Kidney epithelial cell (primary cell): Measurements from ENCODE around the gene PAQR4. TPM values are rescaled to one million over a fixed set of nuclear protein-coding genes. Genes with fewer than 3 reads are reported as not detected.
"Not testable (repeated sequence)": the region's sequence is repeated elsewhere in the genome, so short reads cannot be mapped to it uniquely, and the experiment has no call there.

Experiments
- DNase-seq: peaks from one replicate; pipeline ENCODE4 v3.0.0-alpha.2; 2010; ENCODE audit warnings: low read depth
- H3K27me3 ChIP-seq: 2 replicates; pipeline ENCODE4 v1.6.0; 2011; ENCODE audit warnings: low read length; ENCODE audit not compliant: control insufficient read depth, insufficient read depth
- H3K36me3 ChIP-seq: 2 replicates; pipeline ENCODE4 v1.5.1; 2011; ENCODE audit warnings: low read length; ENCODE audit not compliant: control insufficient read depth, insufficient read depth
- H3K4me3 ChIP-seq: 2 replicates; pipeline ENCODE4 v1.5.1; 2011; ENCODE audit warnings: low read depth, mild to moderate bottlenecking, control low read depth, low read length
- total RNA-seq: library from RNA; depleted of rRNA; stranded (reverse); fragments of >200 nt; gene quantifications from 2 replicates; pipeline ENCODE4 v1.2.3, GENCODE V29; 2015
- TF ChIP-seq, protein P1 (sequence below): IDR thresholded peaks from 2 replicates; pipeline ENCODE4 v1.5.1; 2011; ENCODE audit warnings: mild to moderate bottlenecking, moderate library complexity, low read length, control low read depth, inconsistent platforms; ENCODE audit not compliant: insufficient read depth, poor library complexity, severe bottlenecking

The PAQR4 gene
- total RNA-seq, 1 donor from 2014 or later, result 15.2 TPM

DNA sequence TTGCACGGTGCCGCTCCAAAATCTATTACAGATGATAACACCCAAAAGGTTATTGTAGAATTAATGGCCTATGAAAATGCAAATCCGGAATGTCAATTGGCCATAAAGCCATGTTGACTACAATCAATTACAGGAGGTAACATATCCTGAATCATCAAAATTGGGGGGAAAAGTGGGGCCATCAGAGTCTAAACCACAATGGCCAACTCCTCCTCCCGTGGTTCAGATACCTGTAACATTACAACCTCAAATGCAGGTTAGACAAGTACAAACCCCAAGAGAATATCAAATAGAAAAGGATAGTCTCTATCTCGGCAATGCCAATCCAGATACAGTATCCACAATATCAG lies 42.5 kb upstream of the PAQR4 start:
- no peaks in the 10 kb centered on the region for H3K27me3 ChIP-seq
- H3K36me3 ChIP-seq, result no peaks in the 10 kb centered on the region
- DNase-seq, result no peak
- TF ChIP-seq, protein P1, sequence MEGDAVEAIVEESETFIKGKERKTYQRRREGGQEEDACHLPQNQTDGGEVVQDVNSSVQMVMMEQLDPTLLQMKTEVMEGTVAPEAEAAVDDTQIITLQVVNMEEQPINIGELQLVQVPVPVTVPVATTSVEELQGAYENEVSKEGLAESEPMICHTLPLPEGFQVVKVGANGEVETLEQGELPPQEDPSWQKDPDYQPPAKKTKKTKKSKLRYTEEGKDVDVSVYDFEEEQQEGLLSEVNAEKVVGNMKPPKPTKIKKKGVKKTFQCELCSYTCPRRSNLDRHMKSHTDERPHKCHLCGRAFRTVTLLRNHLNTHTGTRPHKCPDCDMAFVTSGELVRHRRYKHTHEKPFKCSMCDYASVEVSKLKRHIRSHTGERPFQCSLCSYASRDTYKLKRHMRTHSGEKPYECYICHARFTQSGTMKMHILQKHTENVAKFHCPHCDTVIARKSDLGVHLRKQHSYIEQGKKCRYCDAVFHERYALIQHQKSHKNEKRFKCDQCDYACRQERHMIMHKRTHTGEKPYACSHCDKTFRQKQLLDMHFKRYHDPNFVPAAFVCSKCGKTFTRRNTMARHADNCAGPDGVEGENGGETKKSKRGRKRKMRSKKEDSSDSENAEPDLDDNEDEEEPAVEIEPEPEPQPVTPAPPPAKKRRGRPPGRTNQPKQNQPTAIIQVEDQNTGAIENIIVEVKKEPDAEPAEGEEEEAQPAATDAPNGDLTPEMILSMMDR, result no peak
- no peak overlapping the region for H3K4me3 ChIP-seq

DNA sequence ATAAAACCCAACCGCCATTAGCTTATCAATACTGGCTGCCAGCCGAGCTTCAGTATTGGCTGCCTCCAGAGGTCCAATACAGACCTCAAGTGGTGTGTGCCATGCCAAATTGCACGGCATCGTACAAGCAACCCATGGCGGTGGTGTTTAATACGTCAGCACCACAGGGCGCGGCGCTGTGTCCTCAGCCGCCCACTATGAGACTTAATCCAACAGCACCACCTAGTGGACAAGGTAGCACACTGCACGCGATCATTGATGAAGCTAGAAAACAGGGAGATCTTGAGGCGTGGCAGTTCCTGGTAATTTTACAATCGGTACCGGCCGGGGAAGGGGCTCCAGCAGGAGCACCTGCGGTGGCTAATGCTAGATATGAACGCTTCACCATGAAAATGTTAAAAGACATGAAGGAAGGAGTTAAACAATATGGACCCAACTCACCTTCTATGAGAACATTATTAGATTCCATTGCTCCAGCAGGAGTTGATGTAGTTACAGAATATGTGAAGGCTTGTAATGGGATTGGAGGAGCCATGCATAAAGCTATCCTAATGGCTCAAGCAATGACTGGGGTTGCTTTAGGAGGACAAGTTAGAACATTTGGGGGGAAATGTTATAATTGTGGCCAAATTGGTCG lies 42.0 kb upstream of the PAQR4 start:
- DNase-seq, result no peak
- Histone ChIP-seq H3K4me3 (no peak overlapping the region), H3K36me3 (no peaks in the 10 kb centered on the region), H3K27me3 (no peaks in the 10 kb centered on the region)
- TF ChIP-seq, protein P1, result peak; percentile 90

DNA sequence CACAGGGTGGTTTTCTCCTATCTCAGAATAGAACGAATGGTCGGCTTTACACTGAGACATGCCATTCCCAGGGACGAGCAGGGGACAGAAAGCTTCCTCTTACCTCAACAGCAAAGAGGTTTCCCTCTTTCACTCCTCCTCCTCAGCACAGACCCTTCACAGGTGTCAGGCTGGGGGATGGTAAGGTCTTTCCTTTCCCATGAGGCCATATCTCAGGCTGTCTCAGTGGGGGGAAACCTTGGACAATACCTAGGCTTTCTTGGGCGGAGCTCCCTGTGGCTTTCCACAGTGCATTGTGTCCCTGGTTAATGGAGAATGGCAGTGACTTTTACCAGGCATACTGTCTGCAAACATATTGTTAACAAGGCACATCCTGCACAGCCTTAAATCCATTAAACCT lies 41.0 kb upstream of the PAQR4 start:
- not testable (repeated sequence) for H3K36me3 ChIP-seq, DNase-seq, H3K27me3 ChIP-seq, H3K4me3 ChIP-seq

DNA sequence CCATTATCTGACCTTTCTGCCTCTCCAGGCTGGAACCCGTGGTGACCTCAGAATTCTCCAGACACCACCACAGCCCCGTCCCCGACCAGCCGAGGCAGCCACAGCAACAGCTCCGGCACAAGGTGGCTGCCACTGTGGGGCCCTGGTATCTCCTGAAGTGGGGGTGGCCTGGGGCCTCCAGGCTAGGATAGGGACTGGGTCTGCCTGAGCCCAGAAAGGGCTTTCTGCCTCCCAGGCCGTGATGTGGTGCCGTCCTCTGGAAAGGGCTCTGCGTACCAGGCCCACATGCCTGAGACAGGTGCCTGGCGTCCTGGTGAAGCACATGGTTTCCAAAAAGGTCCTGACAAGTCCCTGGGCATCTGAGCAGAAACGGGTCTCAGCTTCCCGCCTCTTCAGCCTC lies 40.4 kb upstream of the PAQR4 start:
- DNase-seq, result no peak
- H3K4me3 ChIP-seq, result no peak overlapping the region
- H3K36me3 ChIP-seq, result no peaks in the 10 kb centered on the region
- TF ChIP-seq, protein P1, result no peak
- H3K27me3 ChIP-seq, result no peaks in the 10 kb centered on the region

DNA sequence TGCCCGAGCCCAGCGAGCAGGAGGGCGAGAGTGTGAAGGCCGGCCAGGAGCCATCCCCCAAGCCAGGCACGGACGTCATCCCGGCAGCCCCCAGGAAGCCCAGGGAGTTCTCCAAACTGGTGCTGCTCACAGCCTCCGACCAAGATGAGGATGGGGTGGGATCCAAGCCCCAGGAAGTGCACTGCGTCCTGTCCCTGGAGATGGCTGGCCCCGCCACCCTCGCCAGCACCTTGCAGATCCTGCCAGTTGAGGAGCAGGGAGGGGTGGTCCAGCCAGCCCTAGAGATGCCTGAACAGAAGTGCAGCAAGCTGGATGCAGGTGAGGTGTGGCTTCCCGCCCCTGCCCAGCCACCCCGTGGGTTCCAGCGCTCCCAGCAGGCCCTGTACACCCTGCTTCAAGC lies 39.5 kb upstream of the PAQR4 start:
- Histone ChIP-seq H3K36me3 (no peaks in the 10 kb centered on the region), H3K4me3 (no peak overlapping the region), H3K27me3 (no peaks in the 10 kb centered on the region)
- DNase-seq, result no peak
- TF ChIP-seq, protein P1, result no peak

DNA sequence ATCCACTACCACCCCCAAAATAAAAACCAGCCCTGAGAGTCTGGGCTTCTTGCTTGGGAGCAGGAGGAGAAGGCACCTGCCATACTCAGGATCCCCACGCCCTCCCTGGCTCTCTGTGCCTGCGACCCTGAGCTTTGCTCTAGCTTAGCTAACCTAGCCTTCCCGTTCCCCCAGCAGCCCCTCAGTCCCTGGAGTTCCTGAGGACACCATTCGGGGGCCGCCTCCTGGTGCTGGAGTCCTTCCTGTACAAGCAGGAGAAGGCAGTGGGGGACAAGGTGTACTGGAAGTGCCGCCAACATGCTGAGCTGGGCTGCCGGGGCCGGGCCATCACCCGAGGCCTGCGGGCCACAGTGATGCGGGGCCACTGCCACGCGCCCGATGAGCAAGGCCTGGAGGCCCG lies 38.9 kb upstream of the PAQR4 start:
- H3K4me3 ChIP-seq, result no peak overlapping the region
- no peak for DNase-seq
- TF ChIP-seq, protein P1, result no peak

DNA sequence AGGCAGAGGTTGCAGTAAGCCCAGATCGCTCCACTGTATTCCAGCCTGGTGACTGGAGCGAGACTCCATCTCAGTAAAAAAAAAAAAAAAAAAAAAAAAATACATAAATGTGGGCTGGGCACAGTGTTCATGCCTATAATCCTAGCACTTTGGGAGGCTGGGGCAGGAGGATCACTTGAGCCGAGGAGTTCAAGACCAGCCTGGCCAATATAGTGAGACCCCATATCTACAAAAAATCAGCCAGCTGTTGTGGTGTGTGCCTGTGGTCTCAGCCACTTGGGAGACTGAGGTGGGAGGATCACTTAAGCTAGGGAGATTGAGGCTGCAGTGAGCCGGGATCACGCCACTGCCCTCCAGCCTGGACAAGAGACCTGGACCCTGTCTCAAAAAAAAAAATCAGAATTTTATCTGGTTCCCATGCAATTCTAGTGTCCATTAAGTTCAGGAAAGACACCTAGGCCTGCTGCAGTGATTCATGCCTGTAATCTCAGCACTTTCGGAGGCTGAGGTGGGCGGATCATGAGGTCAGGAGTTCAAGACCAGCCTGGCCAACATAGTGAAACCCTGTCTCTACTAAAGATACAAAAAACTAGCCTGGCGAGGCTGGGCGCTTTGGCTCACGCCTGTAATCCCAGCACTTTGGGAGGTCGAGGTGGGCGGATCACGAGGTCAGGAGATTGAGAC lies 37.8 kb upstream of the PAQR4 start:
- DNase-seq, H3K27me3 ChIP-seq, H3K36me3 ChIP-seq, H3K4me3 ChIP-seq: not testable (repeated sequence)

More for the DNA sequence above, 38.9 kb upstream of the PAQR4 start:
- Histone ChIP-seq H3K36me3 (no peaks in the 10 kb centered on the region), H3K27me3 (no peaks in the 10 kb centered on the region)
